Dermis microvascular lymphatic vessel endothelial cell (primary cell): ENCODE measurements around the gene ITPKB. TPM values are rescaled to one million over a fixed set of nuclear protein-coding genes. Genes with fewer than 3 reads are reported as not detected.
"Not testable (repeated sequence)": the region's sequence is repeated elsewhere in the genome, so short reads cannot be mapped to it uniquely, and the experiment has no call there.

Experiments used
- DNase-seq, 2 donors: peaks; one replicate each; pipeline versions ENCODE4 v3.0.0 to v3.0.0-alpha.2; 2010; ENCODE audit warnings: low read depth in 2 of 2
- total RNA-seq: library from RNA; depleted of rRNA; stranded (reverse); fragments of >200 nt; gene quantifications from 2 replicates; pipeline ENCODE4 v1.2.1, GENCODE V29; 2014

The ITPKB gene
- total RNA-seq, 1 donor from 2014 or later, result 23.6 TPM

GRCh38 chr1:226603858-226604559 is 135.1 kb downstream of the ITPKB start:
- DNase-seq, result no peak

GRCh38 chr1:226603022-226603857 is 135.8 kb downstream of the ITPKB start:
- DNase-seq, result peak; percentile 61 to 68

- peak in 1 of 2 donors; percentile 4 for DNase-seq
These were observed 136.7 kb downstream of the ITPKB start for GRCh38 chr1:226602186-226603021.

GRCh38 chr1:226601456-226601855 is 137.6 kb downstream of the ITPKB start:
- no peak for DNase-seq

- no peak for DNase-seq
These were observed 138.8 kb downstream of the ITPKB start for GRCh38 chr1:226600254-226600653.

- no peak for DNase-seq
These were observed 139.3 kb downstream of the ITPKB start for GRCh38 chr1:226599636-226600238.

GRCh38 chr1:226598955-226599354 is 140.1 kb downstream of the ITPKB start:
- not testable (repeated sequence) for DNase-seq

- DNase-seq, result no peak
These were observed 140.6 kb downstream of the ITPKB start for GRCh38 chr1:226598455-226598849.

GRCh38 chr1:226597616-226598454 is 141.2 kb downstream of the ITPKB start:
- DNase-seq, result no peak

GRCh38 chr1:226596531-226597165 is 142.4 kb downstream of the ITPKB start:
- no peak for DNase-seq

GRCh38 chr1:226593541-226593940 is 145.5 kb downstream of the ITPKB start:
- DNase-seq, result no peak

- DNase-seq, result no peak
These were observed 148.5 kb downstream of the ITPKB start for GRCh38 chr1:226590614-226591013.

GRCh38 chr1:226589008-226589733 is 149.9 kb downstream of the ITPKB start:
- no peak for DNase-seq

GRCh38 chr1:226588484-226588883 is 150.6 kb downstream of the ITPKB start:
- DNase-seq, result no peak

GRCh38 chr1:226586650-226587422 is 152.2 kb downstream of the ITPKB start:
- no peak for DNase-seq

GRCh38 chr1:226586116-226586515 is 153.0 kb downstream of the ITPKB start:
- DNase-seq, result no peak

GRCh38 chr1:226584164-226584563 is 154.9 kb downstream of the ITPKB start:
- peak; percentile 7 to 38 for DNase-seq

GRCh38 chr1:226582966-226583365 is 156.1 kb downstream of the ITPKB start:
- no peak for DNase-seq
